MM.1S (cell line): ENCODE data around the gene MGARP.

Experiments used
- EZH2 ChIP-seq: fragments of 300-600 bp; sonication (generic); optimal IDR thresholded peaks from 2 replicates; pipeline ENCODE3; 2017; ENCODE audit warnings: low read depth, mild to moderate bottlenecking, antibody characterized with exemption, low read length, mixed read lengths
- TF ChIP-seq, protein P1 (sequence below): fragments of 300-600 bp; sonication (generic); IDR thresholded peaks from 2 replicates; pipeline ENCODE4 v1.5.1; 2016; ENCODE audit warnings: antibody characterized with exemption, low read length, mixed read lengths

- TF ChIP-seq, protein P1, sequence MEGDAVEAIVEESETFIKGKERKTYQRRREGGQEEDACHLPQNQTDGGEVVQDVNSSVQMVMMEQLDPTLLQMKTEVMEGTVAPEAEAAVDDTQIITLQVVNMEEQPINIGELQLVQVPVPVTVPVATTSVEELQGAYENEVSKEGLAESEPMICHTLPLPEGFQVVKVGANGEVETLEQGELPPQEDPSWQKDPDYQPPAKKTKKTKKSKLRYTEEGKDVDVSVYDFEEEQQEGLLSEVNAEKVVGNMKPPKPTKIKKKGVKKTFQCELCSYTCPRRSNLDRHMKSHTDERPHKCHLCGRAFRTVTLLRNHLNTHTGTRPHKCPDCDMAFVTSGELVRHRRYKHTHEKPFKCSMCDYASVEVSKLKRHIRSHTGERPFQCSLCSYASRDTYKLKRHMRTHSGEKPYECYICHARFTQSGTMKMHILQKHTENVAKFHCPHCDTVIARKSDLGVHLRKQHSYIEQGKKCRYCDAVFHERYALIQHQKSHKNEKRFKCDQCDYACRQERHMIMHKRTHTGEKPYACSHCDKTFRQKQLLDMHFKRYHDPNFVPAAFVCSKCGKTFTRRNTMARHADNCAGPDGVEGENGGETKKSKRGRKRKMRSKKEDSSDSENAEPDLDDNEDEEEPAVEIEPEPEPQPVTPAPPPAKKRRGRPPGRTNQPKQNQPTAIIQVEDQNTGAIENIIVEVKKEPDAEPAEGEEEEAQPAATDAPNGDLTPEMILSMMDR = no peak
- no peak for TF ChIP-seq EZH2
These were observed 56.2 kb downstream of the MGARP start for GRCh38 chr4:139223682-139224317.
